Measurements from ENCODE around the gene GJA4. TPM values are rescaled to one million over a fixed set of nuclear protein-coding genes. Genes with fewer than 3 reads are reported as not detected.
"Not testable (repeated sequence)": the region's sequence is repeated elsewhere in the genome, so short reads cannot be mapped to it uniquely, and the experiment has no call there.

The GJA4 gene
- total and polyA plus RNA-seq, 2 donors (not counting 1 experiment from before 2014, with no cell fraction given), result not detected

GRCh38 chr1:34771573-34772371 is 21.0 kb upstream of the GJA4 start:
- no peak for TF ChIP-seq EZH2 (IDR thresholded peaks at IDR 0.05; ENCODE audit: low read length, missing control alignments)
- TF ChIP-seq, protein P1, sequence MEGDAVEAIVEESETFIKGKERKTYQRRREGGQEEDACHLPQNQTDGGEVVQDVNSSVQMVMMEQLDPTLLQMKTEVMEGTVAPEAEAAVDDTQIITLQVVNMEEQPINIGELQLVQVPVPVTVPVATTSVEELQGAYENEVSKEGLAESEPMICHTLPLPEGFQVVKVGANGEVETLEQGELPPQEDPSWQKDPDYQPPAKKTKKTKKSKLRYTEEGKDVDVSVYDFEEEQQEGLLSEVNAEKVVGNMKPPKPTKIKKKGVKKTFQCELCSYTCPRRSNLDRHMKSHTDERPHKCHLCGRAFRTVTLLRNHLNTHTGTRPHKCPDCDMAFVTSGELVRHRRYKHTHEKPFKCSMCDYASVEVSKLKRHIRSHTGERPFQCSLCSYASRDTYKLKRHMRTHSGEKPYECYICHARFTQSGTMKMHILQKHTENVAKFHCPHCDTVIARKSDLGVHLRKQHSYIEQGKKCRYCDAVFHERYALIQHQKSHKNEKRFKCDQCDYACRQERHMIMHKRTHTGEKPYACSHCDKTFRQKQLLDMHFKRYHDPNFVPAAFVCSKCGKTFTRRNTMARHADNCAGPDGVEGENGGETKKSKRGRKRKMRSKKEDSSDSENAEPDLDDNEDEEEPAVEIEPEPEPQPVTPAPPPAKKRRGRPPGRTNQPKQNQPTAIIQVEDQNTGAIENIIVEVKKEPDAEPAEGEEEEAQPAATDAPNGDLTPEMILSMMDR (conservative IDR thresholded peaks at IDR 0.05 in 1 of 2, IDR thresholded peaks at IDR 0.05 in 1 of 2; ENCODE audit: low read depth in 1 of 2, low read length in 2 of 2), result no peak
- no peaks in the 10 kb centered on the region for H3K36me3 ChIP-seq (ENCODE audit: control insufficient read depth, insufficient read depth, low read length)
- H3K27ac ChIP-seq (ENCODE audit: insufficient read depth, low read length), result no peak overlapping the region
- H4K20me1 ChIP-seq (ENCODE audit: control insufficient read depth, extremely low read depth, insufficient read depth, low read length), result no peaks in the 10 kb centered on the region
- no peaks in the 10 kb centered on the region for H3K79me2 ChIP-seq (ENCODE audit: control insufficient read depth, insufficient read depth, low read length)
- no peak overlapping the region for H3K4me3 ChIP-seq (replicated peaks in 1 of 4; ENCODE audit: control extremely low read depth in 1 of 4, insufficient read depth in 1 of 4, low read depth in 3 of 4, low read length in 4 of 4)
- no peaks in the 10 kb centered on the region for H3K27me3 ChIP-seq (ENCODE audit: control insufficient read depth, insufficient read depth, low read length)
- H2AFZ ChIP-seq (ENCODE audit: low read length), result no peak overlapping the region
- H3K9me3 ChIP-seq (ENCODE audit: control insufficient read depth, insufficient read depth, low read depth, low read length), result no peaks in the 10 kb centered on the region
- peak in 1 of 2 donors; percentile 11 for DNase-seq (ENCODE audit: low read depth in 2 of 2)
- H3K9ac ChIP-seq (ENCODE audit: insufficient read depth, low read length), result no peak overlapping the region
- no peak overlapping the region for H3K4me2 ChIP-seq (ENCODE audit: extremely low read depth, insufficient read depth, low read length)
- no peaks in the 10 kb centered on the region for H3K4me1 ChIP-seq (ENCODE audit: control insufficient read depth, extremely low read depth, insufficient read depth, low read length)

- H3K9ac ChIP-seq (ENCODE audit: insufficient read depth, low read length); H3K4me1 ChIP-seq (ENCODE audit: control insufficient read depth, extremely low read depth, insufficient read depth, low read length); H3K9me3 ChIP-seq (ENCODE audit: control insufficient read depth, insufficient read depth, low read depth, low read length); H3K27ac ChIP-seq (ENCODE audit: insufficient read depth, low read length); H3K4me3 ChIP-seq (replicated peaks in 1 of 4; ENCODE audit: control extremely low read depth in 1 of 4, insufficient read depth in 1 of 4, low read depth in 3 of 4, low read length in 4 of 4); H3K27me3 ChIP-seq (ENCODE audit: control insufficient read depth, insufficient read depth, low read length); H3K36me3 ChIP-seq (ENCODE audit: control insufficient read depth, insufficient read depth, low read length); H2AFZ ChIP-seq (ENCODE audit: low read length); H3K4me2 ChIP-seq (ENCODE audit: extremely low read depth, insufficient read depth, low read length); DNase-seq (ENCODE audit: low read depth in 2 of 2); H4K20me1 ChIP-seq (ENCODE audit: control insufficient read depth, extremely low read depth, insufficient read depth, low read length); H3K79me2 ChIP-seq (ENCODE audit: control insufficient read depth, insufficient read depth, low read length): not testable (repeated sequence)
These were observed 19.7 kb upstream of the GJA4 start for GRCh38 chr1:34773114-34773513.

DNA sequence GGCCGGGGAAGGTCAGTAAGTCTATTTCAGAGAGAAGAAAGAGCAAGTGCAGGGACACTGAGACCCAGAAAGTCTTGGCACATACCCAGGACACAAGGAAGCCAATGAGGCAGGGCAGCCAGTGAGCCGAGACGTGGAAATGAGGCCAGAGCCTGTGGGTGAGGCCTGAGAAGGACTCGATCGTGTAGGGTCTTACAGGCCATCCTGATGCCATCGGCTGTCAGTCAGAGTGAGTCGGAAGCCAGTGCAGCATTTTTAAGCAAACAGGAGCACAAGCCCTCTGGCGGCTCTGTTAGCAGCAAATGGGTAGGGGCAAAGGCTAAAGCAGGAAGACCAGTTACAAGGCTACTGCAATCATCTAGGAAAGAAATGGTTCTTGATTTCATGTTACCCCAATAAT is 17.8 kb upstream of the GJA4 start:
- no peak overlapping the region for H3K27ac ChIP-seq (ENCODE audit: insufficient read depth, low read length)
- H3K9me3 ChIP-seq (ENCODE audit: control insufficient read depth, insufficient read depth, low read depth, low read length), result no peaks in the 10 kb centered on the region
- no peak overlapping the region for H3K4me2 ChIP-seq (ENCODE audit: extremely low read depth, insufficient read depth, low read length)
- H2AFZ ChIP-seq (ENCODE audit: low read length), result no peak overlapping the region
- TF ChIP-seq EZH2 (IDR thresholded peaks at IDR 0.05; ENCODE audit: low read length, missing control alignments), result no peak
- TF ChIP-seq, protein P1 (conservative IDR thresholded peaks at IDR 0.05 in 1 of 2, IDR thresholded peaks at IDR 0.05 in 1 of 2; ENCODE audit: low read depth in 1 of 2, low read length in 2 of 2), result no peak
- no peak overlapping the region for H3K4me3 ChIP-seq (replicated peaks in 1 of 4; ENCODE audit: control extremely low read depth in 1 of 4, insufficient read depth in 1 of 4, low read depth in 3 of 4, low read length in 4 of 4)
- no peaks in the 10 kb centered on the region for H3K36me3 ChIP-seq (ENCODE audit: control insufficient read depth, insufficient read depth, low read length)
- no peaks in the 10 kb centered on the region for H3K4me1 ChIP-seq (ENCODE audit: control insufficient read depth, extremely low read depth, insufficient read depth, low read length)
- H3K79me2 ChIP-seq (ENCODE audit: control insufficient read depth, insufficient read depth, low read length), result no peaks in the 10 kb centered on the region
- no peak for DNase-seq (ENCODE audit: low read depth in 2 of 2)
- H4K20me1 ChIP-seq (ENCODE audit: control insufficient read depth, extremely low read depth, insufficient read depth, low read length), result no peaks in the 10 kb centered on the region
- H3K9ac ChIP-seq (ENCODE audit: insufficient read depth, low read length), result no peak overlapping the region
- peaks cover 10% of the 10 kb centered on the region for H3K27me3 ChIP-seq (ENCODE audit: control insufficient read depth, insufficient read depth, low read length)

All from fibroblast of lung (primary cell).